Lung (tissue), 12 donors: Measurements from ENCODE around the gene FAM13C. TPM values are rescaled to one million over a fixed set of nuclear protein-coding genes. Genes with fewer than 3 reads are reported as not detected.
"Not testable (repeated sequence)": the region's sequence is repeated elsewhere in the genome, so short reads cannot be mapped to it uniquely, and the experiment has no call there.

Experiments
- ATAC-seq: fragments of 200-7000 bp; cut with Tn5 transposase; one replicate; pipeline ENCODE4 v1.9.1; 2020; ENCODE audit warnings: moderate number of reproducible peaks; ENCODE audit not compliant: insufficient read depth, low FRiP score
- DNase-seq, 3 donors: peaks; one replicate each; pipeline ENCODE4 v3.0.0-alpha.2; 2013 to 2017
- H3K27ac ChIP-seq, 2 donors: one replicate each; pipeline ENCODE4 v1.5.1; 2013; ENCODE audit warnings: mild to moderate bottlenecking in 2 of 2, moderate library complexity in 2 of 2, control low read depth in 1 of 2, inconsistent platforms in 1 of 2, low read depth in 1 of 2, low read length in 1 of 2
- H3K27me3 ChIP-seq, 3 donors: one replicate each; pipeline ENCODE4 v1.5.1; 2013; ENCODE audit warnings: low read length in 2 of 3; ENCODE audit not compliant: control insufficient read depth in 3 of 3, insufficient read depth in 3 of 3
- H3K36me3 ChIP-seq, 4 donors: one replicate each; pipeline ENCODE4 v1.5.1; 2013; ENCODE audit warnings: low read length in 4 of 4, mild to moderate bottlenecking in 1 of 4, moderate library complexity in 1 of 4; ENCODE audit not compliant: control insufficient read depth in 4 of 4, insufficient read depth in 4 of 4
- H3K4me1 ChIP-seq, 5 donors: one replicate each; pipeline ENCODE4 v1.5.1; 2013; ENCODE audit warnings: low read length in 5 of 5, mild to moderate bottlenecking in 2 of 5, moderate library complexity in 1 of 5; ENCODE audit not compliant: control insufficient read depth in 5 of 5, insufficient read depth in 5 of 5
- H3K4me3 ChIP-seq: one replicate; pipeline ENCODE4 v1.5.1; 2013; ENCODE audit warnings: mild to moderate bottlenecking, control low read depth, moderate library complexity
- H3K9ac ChIP-seq, 2 donors: one replicate each; pipeline ENCODE4 v1.5.1; 2013; ENCODE audit warnings: low read length in 2 of 2, control low read depth in 1 of 2; ENCODE audit not compliant: insufficient read depth in 1 of 2
- H3K9me3 ChIP-seq, 4 donors: one replicate each; pipeline ENCODE4 v1.5.1; 2013; ENCODE audit warnings: low read length in 3 of 4, mild to moderate bottlenecking in 1 of 4, moderate library complexity in 1 of 4; ENCODE audit not compliant: control insufficient read depth in 4 of 4, insufficient read depth in 3 of 4
- CTCF ChIP-seq: IDR thresholded peaks from 2 replicates; pipeline ENCODE4 v1.5.1; 2012; ENCODE audit warnings: mild to moderate bottlenecking; ENCODE audit errors: control extremely low read depth, extremely low read depth
- WGBS, 2 donors: extraction: QIAGEN DNeasy Blood & Tissue Kit; methylation state at CpG; one replicate each; pipeline ENCODE4 v1.1.7; 2013; 5-methylcytosine and 5-hydroxymethylcytosine counted together
- polyA plus RNA-seq, 2 donors: library from polyadenylated mRNA; stranded (reverse); fragments of 200-250 nt; gene quantifications; one replicate each; pipeline ENCODE4 v1.2.1, GENCODE V29; 2013
- total RNA-seq, 2 donors: library from RNA; depleted of rRNA in 1 of 2; stranded (reverse); fragments of >200 nt in 1 of 2; gene quantifications; one replicate each; pipeline ENCODE4 v1.2.1, GENCODE V29; 2014 to 2021
- donor health status: control.
- donor health status: control.
- donor health status: Bipolar disorder and iron deficiency.
- donor health status: healthy.
- donor health status: DM: yes; HTN: yes; CAD: no.

The FAM13C gene
- total and polyA plus RNA-seq, 4 donors, result 1.2 to 59.0 (median 6.2) TPM

DNA sequence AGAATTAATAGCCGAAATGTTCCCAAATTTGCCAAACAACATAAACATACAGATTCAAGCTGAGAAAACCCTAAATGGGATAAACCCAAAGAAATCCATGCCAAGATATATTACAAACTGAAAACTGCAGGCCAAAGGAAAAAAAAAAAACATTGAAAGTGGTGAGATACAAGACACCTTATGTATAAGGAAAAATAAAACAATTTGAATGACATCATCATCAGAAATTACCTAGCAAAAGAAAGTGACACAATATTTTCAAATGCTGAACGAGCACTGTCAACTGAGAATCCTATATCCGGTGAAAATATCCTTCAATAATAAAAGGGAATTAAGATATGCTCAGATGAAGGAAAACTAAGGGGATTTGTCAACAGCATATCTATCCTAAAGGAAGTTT is 119.4 kb downstream of the FAM13C start:
- Histone ChIP-seq H3K9ac (no peak overlapping the region), H3K9me3 (no peaks in the 10 kb centered on the region), H3K4me3 (no peak overlapping the region), H3K4me1 (peaks cover 0 to 28% (median 0%) of the 10 kb centered on the region in 5 donors), H3K27me3 (no peaks in the 10 kb centered on the region), H3K27ac (no peak overlapping the region), H3K36me3 (peaks cover 0 to 5% (median 0%) of the 10 kb centered on the region in 4 donors)
- ATAC-seq (no peak), DNase-seq (no peak)
- no peak for TF ChIP-seq CTCF
- WGBS, 2 donors, result 90 to 96% methylated on average over 3 of the region's 3 CpGs

DNA sequence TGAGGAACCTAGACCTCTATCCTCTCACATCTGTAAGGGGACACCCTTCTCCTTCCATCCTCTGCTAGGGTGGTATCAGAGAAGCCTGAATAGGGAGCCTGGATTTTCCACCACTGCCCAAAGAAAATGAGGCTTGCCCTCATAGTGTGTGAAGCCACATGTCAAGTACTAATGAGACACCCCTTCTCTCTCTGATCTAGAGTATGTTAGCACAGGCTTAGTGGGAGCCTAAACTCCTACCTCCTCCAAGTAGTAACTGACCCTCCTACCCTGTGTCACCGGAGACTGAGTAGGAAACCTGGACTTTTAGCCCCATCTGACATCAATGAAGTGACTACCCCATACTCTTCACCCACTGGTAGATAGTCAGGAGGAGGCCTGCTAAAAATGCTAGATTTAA is 120.3 kb downstream of the FAM13C start:
- DNase-seq (no peak), ATAC-seq (no peak)
- H3K36me3 ChIP-seq, result no peaks in the 10 kb centered on the region
- 96 to 98% methylated on average over 1 of the region's 1 CpG for WGBS, 2 donors
- no peak overlapping the region for H3K4me3 ChIP-seq
- no peaks in the 10 kb centered on the region for H3K9me3 ChIP-seq
- no peak for TF ChIP-seq CTCF
- H3K27ac ChIP-seq, result no peak overlapping the region
- H3K9ac ChIP-seq, result no peak overlapping the region
- no peaks in the 10 kb centered on the region for H3K27me3 ChIP-seq
- peaks cover 0 to 28% (median 0%) of the 10 kb centered on the region in 5 donors for H3K4me1 ChIP-seq

GRCh38 chr10:59240582-59241183 is 121.7 kb downstream of the FAM13C start:
- DNase-seq (peak; percentile 29 to 83 (median 82)), ATAC-seq (no peak)
- no peaks in the 10 kb centered on the region for H3K9me3 ChIP-seq
- H3K9ac ChIP-seq, result no peak overlapping the region
- no peaks in the 10 kb centered on the region for H3K27me3 ChIP-seq
- no peak overlapping the region for H3K4me3 ChIP-seq
- peaks cover 0 to 23% (median 0%) of the 10 kb centered on the region in 5 donors for H3K4me1 ChIP-seq
- 36 to 47% methylated on average over 2 of the region's 2 CpGs for WGBS, 2 donors
- no peaks in the 10 kb centered on the region for H3K36me3 ChIP-seq
- TF ChIP-seq CTCF, result peak; percentile 37
- no peak overlapping the region for H3K27ac ChIP-seq

GRCh38 chr10:59239108-59239507 is 123.2 kb downstream of the FAM13C start:
- ATAC-seq, result not testable (repeated sequence)

More at GRCh38 chr10:59239108-59239507, 123.2 kb downstream of the FAM13C start:
- 60 to 69% methylated on average over 2 of the region's 2 CpGs for WGBS, 2 donors
- H3K36me3 ChIP-seq, H3K27ac ChIP-seq, H3K9me3 ChIP-seq, DNase-seq, H3K4me3 ChIP-seq, H3K27me3 ChIP-seq, H3K9ac ChIP-seq: not testable (repeated sequence)
- H3K4me1 ChIP-seq, result peaks cover 0 to 15% (median 3%) of the 10 kb centered on the region in 5 donors
